GM18870 (cell line): ENCODE results near the gene TMEM26.
A peak's percentile ranks its signal among the peaks of the same experiment; 100 is the strongest.
"Not testable (repeated sequence)": the region's sequence is repeated elsewhere in the genome, so short reads cannot be mapped to it uniquely, and the experiment has no call there.

Experiments
- ATAC-seq: cut with Tn5 transposase; IDR thresholded peaks from one replicate; pipeline ENCODE4 v1.9.1; 2021; ENCODE audit warnings: moderate library complexity; ENCODE audit not compliant: unreplicated experiment

The TMEM26 gene

DNA sequence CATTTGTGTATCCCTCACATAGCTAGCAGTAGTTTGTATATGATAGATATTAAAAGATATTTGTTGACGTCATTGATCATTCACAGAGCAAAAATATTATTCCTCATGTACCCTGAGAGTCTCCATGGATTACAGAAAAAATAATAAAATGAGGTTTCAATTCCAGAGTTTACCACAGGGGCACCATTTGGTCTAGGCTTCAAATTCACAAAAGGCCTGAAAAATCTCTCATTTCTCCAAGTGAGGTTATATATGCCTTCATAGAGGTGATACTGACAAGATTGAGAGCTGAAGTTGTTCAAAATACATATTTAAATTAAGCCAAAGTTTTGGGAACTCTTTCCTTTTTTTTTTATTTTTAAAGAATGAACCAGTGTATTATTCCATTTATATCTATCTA, 52.7 kb downstream of the TMEM26 start:
- ATAC-seq: no peak

DNA sequence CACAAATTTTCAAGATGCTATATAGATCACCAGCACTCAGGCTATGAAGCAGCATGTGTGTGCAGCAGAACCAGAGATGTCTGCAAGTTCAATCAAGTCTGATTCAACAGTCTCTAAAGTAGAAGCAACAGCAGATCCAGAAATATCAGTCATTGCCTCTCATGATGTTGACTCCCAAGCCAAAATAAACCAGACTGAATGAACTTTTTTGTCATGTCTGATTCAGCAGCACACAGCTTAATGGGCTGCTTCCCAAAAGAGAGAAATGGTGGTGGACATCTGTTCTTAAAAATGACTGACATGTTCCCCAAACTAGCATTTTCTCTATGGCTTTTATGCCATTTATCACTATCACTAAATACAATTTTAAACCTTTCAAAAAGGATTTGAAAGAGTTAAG, 53.8 kb downstream of the TMEM26 start:
- no peak for ATAC-seq

DNA sequence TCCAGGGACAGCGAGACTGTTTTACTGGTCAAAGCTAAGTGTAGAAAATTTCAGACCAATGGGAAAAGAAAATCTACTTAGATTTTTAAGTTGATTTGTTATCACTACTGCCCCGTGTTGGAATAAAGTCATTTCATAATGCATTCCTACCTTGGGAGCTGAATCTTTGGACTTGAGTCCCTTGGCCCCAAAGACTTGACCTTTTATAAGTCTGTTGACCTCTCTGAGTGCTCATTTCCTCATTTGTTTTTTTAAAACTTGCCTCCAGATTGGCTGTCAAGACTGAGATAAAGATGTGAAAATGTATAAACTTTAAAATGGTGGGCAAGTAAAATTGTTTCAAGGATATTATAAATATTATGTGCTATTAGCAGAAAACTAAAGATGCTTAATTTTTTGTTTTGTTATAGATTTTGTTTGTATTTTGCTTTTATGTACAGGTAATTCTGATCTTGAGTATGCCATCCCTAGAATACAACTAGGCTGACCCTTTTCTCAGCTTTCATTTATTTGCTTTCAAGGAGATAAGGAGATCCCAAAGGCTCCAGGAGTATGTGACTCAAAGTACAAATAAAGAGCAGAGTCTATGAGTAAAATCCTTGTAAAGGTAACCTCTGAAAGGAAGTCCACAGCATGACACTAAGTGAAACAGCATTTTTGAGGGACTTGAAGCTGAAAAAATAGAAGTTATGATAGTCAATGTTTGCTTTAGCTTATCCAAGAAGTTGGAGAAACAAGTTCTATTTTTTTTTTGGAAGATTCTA, 54.6 kb downstream of the TMEM26 start:
- ATAC-seq: no peak

DNA sequence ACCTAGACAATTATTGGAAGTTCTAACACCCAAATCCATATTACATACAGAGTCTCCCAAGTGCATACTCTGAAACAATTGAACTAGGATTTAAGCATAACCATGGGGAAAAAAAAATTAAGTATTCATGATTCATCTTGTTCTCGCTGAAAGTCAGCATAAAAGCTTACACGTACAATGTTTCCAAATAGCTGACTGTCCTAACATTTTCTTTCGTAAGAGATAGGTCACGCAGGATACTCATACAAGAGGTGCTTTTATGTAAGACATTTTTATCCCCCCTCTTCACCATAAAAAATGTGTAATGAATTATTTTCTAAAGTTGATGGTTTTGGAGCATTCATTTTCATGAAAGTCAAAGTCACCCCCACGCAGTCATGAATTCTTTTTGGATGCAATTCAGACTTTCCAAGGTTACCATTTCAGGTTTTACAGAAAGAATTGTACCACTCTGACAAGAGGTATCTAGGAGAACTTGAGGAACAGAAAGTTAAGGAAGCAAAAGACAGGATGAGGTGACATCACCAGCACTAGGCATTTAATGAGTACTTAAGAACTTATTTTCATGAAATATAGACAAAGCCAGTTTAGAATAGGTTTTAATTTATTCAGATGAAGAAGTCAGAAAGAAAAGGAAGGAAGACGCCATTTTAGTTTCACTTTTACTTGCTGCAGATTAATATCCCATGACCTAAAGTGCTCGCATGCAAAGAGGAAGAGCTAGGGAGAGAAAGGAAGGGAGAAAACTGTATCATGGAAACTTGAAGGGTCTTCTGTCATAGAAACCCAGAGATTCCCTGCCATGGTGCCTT, 55.8 kb downstream of the TMEM26 start:
- ATAC-seq: peak; percentile 88

DNA sequence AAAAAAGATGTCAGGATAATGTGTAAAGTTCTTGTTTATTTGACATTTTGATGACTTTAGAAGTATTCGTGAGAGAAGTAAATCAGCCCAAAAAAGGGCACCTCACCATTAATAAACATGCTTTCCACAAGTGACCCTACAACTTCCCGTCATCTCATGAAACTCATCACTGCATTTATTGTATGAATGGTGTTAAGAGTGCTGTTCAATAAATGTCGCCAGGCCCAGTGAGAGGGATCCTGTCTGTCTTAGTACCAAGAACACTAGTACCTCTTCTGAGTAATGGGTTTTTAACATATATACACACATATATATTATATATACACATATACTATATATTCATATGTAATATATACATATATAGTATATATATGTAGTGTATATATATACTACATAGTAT, 61.9 kb downstream of the TMEM26 start:
- ATAC-seq: peak; percentile 34

DNA sequence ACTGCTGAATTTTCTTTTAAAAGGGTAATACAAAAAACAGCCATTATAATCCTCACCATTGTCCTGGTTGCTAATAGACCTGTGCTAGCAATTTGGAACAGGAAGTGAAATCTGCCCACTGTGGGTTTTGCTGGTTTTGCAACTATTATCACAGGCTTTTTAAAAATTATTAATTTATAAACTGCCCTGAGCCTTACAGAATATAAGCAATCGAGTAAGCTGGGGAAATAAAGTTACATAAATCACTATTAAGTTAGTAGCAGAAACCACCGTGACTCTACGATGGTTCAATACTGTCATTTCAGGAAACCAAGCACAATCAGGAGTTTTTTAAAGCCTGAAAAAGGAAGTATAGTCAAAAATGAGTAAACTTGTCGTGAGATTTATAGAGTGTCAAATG, 62.3 kb downstream of the TMEM26 start:
- ATAC-seq: peak; percentile 92

DNA sequence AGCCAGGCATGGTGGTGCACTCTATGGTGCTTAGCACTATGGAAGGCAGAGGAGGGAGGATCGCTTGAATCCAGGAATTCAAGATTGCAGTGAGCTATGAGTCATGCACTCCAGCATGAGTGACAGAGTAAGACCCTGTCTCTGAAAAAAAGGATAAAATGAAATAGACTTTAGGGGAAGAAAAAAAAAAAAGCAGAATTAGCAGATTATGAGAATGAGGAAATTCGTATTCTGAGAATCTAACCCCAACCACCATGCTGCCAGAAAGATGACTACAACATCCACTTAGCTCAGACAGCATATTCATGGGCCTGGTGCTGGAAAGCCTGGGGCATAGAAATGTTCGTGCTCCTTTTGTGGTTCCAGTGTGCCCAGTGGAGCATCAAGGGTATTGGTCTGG, 63.3 kb downstream of the TMEM26 start:
- no peak for ATAC-seq

DNA sequence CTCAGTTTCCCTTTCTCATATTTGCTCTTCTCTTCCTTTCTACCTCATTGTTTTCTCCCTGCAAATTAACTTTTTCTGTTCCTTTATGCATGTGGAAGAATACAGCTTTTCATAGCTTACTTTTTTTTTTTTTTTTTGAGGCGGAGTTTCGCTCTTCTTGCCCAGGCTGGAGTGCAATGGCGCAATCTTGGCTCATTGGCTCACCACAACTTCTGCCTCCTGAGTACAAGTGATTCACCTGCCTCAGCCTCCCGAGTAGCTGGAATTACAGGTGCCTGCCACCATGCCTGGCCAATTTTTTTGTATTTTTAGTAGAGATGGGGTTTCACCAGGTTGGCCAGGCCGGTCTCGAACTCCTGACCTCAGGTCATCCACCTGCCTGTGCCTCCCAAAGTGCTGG, 64.2 kb downstream of the TMEM26 start:
- ATAC-seq: not testable (repeated sequence)

DNA sequence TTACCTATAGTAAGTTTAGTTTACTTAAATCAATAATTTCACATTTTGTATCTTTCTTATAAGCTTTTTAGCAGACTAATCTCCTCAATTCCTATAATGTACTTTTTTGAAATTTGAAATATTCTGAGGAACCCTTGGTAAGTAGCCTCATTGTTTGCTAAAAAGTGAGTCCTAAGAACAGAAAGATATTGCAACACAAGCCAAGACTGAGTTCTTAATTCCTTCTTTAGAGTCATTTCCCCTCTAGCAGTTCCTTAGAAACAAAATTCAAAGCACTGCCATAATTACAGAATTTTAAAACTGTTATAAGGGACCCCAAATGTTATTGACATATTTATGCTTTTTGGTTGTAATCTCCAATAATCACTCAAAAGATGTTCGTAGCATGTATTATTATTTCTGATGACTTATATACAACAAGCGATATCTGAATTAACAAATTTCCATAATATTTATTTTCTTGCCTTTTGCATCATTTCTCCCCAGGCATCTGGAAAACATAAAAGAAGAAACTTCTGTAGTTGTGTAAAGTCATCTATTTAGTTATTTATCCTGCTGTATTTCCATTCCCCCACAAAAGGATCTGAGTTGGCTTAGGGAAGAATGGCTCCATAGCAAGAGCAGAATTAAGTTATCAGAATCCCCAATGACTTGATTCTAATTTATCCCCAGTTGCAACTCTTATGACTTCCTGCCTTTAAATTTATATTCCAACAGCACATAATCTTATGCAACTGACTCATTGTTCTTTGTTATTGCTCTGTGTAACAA, 67.8 kb downstream of the TMEM26 start:
- ATAC-seq: no peak

DNA sequence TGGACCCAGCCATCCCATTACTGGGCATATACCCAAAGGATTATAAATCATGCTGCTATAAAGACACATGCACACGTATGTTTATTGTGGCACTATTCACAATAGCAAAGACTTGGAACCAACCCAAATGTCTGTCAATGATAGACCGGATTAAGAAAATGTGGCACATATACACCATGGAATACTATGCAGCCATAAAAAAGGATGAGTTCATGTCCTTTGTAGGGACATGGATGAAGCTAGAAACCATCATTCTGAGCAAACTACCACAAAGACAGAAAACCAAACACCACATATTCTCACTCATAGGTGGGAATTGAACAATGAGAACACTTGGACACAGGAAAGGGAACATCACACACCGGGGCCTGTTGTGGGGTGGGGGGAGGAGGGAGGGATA, 72.0 kb downstream of the TMEM26 start:
- ATAC-seq: not testable (repeated sequence)

DNA sequence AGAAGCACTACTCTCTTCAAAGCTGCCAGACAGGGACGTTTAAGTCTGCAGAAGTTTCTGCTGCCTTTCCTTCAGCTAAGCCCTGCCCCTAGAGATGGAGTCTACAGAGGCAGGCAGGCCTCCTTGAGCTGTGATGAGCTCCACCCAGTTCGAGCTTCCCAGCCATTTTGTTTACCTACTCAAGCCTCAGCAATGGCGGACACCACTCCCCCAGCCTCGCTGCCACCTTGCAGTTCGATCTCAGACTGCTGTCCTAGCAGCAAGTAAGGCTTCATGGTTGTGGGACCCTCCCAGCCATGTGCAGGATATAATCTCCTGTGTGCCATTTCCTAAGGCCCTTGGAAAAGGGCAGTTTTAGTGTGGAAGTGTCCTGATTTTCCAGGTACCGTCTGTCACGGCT, 74.3 kb downstream of the TMEM26 start:
- ATAC-seq: no peak

DNA sequence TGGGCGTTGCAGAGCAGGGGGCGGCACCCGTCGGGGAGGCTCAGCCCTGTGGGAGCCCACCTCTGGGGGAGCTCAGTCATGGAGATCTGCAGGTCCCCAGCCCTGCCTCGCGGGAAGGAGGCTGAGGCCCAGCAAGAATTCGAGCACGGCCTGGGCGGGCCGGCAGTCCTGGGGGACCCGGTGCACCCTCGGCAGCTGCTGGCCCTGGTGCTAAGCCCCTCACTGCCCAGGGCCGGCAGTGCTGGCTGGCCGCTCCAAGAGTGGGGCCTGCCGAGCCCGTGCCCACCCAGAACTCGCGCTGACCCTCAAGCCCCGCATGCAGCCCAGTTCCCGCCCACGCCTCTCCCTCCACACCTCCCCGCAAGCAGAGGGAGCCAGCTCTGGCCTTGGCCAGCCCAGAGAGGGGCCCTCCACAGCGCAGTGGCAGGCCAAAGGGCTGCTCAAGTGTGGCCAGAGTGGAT, 76.2 kb downstream of the TMEM26 start:
- ATAC-seq: no peak

DNA sequence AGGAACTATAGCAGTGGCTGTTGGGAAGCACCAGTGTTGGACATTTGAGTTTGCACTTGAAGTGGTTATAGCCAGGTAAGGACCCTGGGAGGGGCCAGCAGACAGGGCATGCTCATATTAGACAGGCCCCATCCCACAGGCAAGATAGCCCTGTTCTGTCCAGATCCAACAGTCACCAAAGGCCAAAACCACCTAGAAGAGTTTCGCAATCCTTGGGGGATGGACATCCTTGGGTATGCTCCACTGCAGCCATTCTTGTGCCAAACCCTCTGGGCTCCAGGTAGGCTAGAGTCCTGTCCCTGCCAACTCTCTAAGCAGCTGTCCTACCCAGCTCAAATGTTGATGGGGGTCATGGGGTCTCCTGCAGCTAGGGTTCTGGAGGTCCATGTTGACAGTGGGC, 76.8 kb downstream of the TMEM26 start:
- no peak for ATAC-seq

DNA sequence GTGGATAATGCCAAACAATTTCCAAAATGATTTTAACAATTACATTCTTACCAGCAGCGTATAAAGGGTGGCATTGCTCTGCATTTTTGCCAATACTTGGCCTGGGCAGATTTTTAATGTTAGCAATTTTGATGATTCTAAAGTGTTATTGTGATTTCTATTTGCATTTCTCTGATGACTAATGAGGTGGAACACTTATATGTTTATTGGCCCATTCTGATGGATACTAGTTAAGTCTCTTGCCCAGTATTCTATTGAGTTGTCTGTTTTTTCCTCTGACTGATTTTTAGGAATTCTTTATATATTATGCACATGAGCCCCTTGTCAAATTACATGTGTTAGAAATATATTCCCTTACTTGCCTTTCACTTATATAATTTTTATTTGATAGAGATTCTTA, 86.8 kb downstream of the TMEM26 start:
- no peak for ATAC-seq

DNA sequence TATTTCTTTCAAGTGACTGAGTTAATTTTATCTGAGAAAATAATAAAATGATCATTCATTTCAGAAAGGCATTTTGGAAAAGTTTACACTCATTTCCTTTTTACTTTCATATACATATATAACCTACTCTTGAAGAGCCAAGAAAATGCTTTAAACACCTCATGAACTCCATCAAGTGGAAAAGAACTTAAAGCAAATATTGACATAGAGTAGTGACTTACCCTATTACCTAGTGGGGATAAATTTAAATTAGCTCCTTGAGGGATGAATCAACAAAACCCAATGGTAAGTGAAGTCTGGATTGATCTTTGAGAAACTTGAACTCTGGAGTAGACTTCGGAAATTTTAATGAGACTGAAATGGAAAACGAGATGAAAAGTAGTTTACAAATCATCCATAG, 88.6 kb downstream of the TMEM26 start:
- ATAC-seq: no peak

DNA sequence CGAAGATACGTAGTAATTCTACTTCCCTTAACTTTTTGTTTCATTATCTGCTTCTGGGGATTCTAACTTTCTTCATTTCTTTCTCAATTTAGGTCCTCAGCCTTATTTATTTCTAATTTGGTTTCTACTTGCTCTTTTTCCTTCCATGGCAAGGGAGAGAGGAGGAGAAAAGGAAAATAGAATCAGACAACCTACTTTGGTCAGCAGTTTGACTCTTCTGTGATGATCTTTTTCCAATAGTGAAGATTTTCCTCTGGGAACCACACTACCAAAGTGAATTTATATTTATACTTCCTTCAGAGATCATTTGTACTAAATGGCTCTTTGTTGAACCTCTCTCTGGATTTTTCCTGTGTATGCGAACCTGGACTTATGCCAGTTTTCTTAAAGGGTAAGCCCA, 90.2 kb downstream of the TMEM26 start:
- ATAC-seq: no peak

DNA sequence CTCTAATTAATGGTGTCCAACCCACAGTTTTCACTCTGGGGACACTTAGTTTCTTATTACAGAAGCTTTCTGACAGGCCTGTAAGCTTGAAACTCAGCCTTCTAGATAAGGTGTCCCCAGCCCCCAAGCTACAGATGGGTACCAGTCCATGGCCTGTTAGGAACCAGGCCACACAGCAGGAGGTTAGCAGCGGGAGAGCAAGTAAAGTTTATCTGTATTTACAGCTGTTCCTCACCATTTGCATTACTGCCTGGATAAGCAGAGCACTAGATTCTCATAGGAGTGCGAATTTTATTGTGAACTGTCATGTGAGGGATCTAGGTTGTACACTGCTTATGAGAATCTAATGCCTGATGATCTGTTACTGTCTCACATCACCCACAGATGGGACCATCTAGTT, 93.7 kb downstream of the TMEM26 start:
- ATAC-seq: no peak

DNA sequence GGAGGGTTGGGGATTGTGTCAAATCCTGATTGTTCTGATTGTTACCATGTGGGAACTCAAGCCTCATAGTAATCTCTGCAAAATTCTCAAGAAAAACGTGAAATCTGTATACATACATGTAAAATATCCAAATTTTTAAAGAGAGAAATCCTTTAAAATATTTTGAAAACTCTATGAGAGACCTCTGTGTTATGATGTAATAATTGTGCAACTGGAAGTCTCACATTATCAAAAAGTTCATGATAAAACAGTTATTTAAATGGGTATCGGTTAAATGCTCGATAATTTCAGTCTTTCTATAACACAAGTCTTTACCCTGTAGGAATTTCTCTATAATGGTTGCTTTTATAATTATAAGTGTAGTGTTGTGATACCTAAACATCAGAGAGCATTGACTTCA, 95.5 kb downstream of the TMEM26 start:
- no peak for ATAC-seq
